Measurements from ENCODE around the gene PDIA5.

The PDIA5 gene

DNA sequence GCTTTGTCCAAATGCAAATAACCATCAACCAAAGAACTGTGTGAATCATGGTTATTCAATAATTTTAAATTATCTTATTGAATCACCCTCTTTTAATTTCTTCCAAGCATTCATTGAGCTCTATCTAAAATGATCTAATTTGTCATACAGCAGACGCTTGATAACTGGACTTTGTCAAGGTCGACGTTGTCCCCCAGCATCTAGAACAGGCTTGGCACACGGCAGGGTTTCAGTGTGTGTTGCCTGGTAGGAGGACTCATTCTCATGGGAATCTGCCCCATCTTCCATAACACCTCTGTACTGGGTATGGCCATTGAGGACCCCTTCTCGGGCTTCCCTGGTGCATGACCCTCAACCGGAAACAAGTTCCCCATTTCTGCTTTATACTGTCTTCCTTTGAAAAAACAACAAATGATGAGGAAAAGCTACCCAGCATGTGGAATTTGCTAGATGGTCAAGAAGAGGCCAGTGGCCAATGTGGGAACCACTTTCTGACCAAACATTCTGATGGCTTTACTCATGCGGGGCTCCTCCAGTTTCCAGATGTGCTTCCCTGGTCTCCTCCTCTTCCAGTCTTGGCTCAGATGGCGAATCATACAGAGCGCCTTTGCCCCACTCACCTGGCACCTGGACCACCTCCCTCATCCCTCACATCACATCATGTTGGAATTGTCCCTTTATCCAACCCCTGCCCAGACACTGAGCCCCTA lies 93.3 kb downstream of the PDIA5 start:
- DNase-seq (ENCODE audit: insufficient read length, low spot score) (no peak), FAIRE-seq (no peak)

DNA sequence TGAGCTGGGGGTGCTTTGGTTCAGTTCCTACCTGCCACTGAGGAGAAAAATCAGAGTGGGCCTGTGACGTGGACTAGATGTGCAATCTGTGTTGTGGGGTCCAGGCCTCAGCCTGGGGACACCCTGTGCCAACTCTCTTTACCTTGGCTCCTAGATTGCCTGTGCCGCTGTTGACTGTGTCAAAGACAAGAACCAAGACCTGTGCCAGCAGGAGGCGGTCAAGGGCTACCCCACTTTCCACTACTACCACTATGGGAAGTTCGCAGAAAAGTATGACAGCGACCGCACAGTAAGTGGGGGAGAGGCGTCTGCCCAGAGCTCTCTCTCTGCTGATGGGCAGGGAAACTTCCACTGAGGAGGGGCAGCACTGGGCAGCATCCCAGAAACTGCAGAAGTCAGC lies 94.3 kb downstream of the PDIA5 start:
- DNase-seq (ENCODE audit: insufficient read length, low spot score) (no peak), FAIRE-seq (no peak)

DNA sequence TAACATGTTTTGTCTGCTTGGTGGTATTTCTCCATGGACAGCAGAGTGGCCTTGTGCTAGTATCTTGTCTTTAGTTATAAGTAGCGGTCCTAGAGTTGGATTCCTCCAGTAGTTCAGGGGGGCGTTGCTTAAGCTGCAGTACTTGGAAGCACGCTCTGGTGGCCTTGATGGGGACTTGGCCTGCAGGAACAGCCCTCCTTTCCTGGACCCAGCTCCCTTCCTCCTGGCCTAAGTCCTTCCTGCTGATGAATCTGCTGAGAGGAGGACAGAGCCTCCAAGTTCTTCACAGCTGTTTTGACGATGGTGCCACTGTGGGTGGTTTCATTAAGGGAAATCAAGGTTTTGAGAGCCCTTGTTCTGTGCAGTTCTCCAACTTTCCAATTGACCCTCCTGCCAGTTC lies 96.3 kb downstream of the PDIA5 start:
- DNase-seq (ENCODE audit: insufficient read length, low spot score) (no peak), FAIRE-seq (no peak)

DNA sequence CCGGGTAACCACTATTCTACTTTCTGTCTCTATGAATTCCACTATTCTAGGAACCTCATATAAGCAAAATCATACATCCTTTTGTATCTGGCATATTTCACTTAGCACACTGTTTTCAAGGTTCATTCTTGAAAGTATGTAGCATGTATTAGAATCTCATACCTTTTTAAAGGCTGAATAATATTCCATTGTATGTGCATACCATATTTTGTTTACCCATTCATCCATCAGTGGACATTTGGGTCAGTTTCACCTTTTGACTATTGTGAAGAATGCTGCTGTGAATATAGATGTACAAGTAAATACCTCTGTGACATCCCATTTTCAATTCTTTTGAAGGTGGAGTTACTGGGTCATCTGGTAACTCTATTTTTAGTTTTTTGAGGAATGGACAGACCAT lies 98.3 kb downstream of the PDIA5 start:
- FAIRE-seq: no peak
- no peak for DNase-seq (ENCODE audit: insufficient read length, low spot score)

DNA sequence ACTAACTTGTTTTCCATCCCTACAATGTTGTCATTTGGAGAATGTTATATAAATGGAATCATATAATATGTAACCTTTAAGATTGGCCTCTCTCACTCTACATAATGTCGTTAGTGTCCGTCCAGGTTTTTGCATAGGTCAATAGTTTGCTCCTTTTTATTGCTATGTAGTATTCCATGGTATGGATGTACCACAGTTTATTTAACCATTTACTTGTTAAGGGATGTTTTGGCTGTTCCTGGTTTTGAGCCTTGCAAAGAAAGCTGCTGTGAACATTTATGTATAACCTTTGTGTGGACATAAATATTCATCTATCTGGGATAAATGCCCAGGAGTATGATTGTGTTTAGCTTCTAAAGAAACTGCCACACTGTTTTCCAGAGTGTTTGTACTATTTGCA lies 100.9 kb downstream of the PDIA5 start:
- DNase-seq (ENCODE audit: insufficient read length, low spot score) (no peak), FAIRE-seq (no peak)

DNA sequence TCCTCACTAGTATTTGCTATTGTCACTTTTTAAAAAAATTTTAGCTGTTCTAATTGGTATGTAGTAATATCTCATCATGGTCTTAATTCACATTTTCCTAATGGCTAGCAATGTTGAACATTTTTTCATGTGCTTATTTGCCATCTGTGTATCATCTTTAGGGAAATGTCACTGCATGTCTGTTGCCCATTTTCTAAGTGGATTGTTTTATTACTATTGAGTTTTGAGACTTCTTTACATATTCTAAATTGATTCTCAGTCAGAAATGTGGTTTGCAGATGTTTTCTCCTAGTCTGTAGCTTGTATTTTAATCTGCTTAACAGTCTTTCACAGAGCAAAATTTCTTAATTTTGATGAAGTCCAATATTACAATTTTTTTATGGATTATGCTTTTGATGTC lies 101.3 kb downstream of the PDIA5 start:
- FAIRE-seq (no peak), DNase-seq (ENCODE audit: insufficient read length, low spot score) (no peak)

DNA sequence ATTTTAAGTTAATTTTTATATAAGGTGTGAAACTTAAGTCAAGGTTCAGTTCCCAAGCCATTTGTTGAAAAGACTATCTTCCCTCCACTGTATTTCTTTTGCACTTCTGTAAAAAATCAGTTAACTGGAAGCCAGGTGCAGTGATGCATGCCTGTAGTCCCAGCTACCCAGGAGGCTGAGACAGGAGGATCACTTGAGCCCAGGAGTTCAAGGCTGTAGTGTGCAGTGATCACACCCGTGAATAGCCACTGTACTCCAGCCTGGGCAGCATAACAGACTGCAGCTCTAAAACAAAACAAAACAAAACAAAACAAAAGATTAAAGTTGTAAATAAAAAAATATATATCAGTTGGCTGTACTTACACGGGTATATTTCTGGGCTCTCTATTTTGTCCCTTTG lies 101.8 kb downstream of the PDIA5 start:
- DNase-seq (ENCODE audit: insufficient read length, low spot score) (no peak), FAIRE-seq (no peak)

DNA sequence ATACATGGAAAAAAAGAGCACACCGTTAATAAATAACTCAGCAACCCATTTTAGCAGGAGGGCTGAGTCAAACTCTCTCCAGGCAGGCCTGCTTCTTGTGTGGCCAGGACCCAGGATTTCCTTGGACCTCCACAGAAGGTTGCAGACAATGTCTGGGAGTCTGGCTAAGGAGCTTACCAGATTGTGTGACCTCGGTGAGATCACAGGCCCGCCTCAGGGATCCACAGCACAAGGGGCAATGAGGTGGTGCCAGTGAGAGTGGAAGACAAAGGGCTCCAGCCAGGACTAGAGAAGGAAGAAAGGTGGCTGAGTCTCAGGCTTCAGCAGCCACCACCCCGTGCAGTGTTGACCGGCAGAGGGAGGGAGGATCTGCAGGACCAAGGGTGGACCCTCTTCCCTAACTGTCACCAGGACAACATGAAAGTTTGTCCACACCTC lies 102.7 kb downstream of the PDIA5 start:
- FAIRE-seq (no peak), DNase-seq (ENCODE audit: insufficient read length, low spot score) (no peak)

DNA sequence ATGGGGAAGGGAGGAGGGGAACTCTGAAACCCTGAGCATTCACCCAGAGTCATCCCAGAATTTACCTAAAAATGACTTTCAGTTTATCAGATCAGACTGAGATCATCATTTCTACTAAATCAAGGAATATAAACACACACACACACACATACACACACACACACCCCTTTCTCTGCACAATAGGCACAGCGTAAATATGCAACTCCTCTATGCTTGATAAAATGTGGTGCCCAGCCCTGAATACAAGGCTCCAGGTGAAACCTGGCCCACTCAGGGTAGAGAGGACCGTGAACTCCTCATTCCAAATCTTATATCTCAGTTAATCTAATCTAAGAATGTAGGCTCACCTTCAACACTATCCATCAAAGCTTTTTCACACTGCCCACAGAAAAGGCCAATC lies 103.1 kb downstream of the PDIA5 start:
- no peak for FAIRE-seq

DNA sequence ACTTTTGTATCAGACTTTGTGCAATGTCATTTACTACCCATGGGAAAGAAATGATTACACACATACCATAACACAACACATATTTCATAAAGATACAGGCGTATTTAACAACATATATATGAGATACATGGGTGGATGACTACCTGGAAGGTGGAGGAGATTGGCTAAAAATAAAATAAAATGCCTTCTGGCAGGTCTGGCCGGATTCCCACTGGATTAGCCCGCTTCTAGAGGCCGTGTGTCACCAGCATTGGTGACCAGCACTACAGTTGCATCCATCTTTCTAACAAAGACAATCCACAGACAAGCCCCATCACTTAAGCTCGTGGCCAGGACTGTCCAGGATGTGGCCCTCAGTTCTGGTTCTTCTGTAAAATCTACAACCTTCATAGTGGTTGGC lies 114.0 kb downstream of the PDIA5 start:
- FAIRE-seq (no peak), DNase-seq (ENCODE audit: insufficient read length, low spot score) (no peak)

More for the DNA sequence above, 103.1 kb downstream of the PDIA5 start:
- DNase-seq (ENCODE audit: insufficient read length, low spot score): no peak

DNA sequence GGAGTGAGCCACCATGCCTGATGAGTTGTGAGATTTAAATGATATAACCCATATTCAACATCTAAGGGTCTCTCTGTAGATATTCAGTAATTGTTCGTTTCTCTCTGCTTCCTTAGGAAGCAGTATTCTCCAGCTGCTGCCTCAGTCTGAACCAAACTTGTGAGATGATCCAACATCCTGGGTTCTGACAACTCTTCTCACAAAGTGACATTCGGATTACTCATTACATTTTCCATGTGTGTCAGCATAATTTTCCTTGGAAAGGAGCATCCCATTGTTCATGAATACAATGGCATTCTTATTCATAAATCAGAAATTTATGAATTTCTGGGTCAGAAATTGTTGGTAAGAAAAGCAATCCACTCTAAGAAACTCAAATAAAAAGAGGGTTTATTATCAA lies 119.9 kb downstream of the PDIA5 start:
- DNase-seq (ENCODE audit: insufficient read length, low spot score) (no peak), FAIRE-seq (no peak)

DNA sequence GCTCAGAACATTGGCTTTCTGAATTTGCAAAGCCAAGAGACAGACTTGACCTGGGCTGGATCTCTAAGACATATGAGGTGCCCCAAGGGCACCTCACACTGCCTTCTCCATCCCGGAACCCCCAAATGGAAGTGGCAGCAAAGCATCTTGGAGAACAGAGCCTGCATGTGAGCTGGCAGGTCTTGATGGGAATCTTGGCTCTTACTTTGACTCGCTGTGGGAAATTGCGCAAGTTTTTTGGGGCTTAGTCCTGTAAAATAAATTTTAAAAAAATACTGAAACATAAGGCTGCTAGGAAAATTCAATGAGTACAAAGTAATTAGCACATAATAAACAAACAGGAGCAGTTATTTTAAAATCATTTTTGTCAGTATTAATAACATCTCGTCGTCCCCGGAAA lies 121.2 kb downstream of the PDIA5 start:
- FAIRE-seq (no peak), DNase-seq (ENCODE audit: insufficient read length, low spot score) (no peak)

DNA sequence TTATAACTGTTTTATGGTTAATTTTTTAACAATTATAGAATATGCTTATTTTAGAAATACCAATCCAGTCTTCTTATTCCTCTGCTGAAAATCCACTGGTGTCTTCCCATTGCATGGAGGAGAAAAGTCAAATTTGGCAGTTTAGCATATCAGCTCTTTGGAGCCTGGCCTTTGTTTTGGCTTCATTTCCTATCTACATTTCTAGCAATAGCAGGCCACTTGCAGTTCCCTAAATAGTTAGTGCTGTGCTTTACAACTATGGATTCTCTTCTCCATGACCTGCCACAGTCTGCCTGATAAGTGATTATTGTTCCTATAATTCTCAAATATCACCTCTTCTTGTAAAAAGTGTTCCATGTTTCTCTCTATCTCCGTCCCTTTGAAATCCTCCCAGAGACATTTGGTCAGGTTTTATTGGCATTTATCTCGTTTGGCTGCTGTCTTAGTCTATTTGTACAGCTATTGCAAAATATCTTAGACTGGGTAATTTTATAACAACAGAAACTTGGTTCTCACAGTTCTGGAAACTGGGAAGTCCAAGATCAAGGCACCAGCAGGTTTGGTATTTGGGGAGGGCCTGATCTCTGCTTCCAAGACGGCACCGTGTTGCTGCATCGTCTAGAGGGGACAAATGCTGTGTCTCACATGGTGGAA lies 126.8 kb downstream of the PDIA5 start:
- FAIRE-seq: no peak
- no peak for DNase-seq (ENCODE audit: insufficient read length, low spot score)

DNA sequence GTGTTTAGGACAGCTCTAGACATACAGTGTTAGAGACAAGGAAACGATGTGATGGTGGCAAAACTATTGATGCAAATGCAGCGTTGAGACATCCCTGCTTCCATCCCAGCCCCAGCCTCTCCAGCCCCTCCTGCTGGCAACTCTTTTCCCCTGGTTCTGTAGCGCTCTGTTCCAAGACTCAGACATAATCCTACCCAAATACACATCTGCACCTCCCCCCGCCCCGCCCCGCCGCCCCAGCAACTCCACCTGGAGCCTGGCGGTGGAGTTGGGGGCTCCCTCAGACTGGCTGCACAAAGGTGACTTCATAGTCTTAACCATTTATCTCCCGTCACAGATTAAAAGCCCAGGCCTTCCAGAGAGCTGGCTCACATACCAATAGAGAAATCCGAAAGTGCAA lies 127.7 kb downstream of the PDIA5 start:
- FAIRE-seq (no peak), DNase-seq (ENCODE audit: insufficient read length, low spot score) (no peak)

DNA sequence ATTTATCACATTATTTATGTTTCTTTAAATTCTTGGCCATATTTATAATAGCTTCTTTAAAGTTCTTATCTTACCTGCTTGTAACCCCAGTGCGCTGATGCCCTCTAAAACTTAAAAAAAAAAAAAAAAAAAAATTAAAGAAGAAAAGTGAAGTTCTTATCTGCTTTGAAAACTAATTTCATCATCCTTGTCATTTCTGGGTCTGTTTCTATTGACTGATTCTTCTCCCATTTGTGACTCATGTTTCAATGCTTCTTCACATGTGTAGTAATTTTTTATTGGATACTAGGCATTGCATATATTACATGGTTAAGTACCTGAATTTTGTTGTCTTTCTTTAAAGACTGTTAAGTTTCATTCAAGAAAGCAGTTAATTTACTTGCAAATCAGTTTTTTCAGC lies 131.5 kb downstream of the PDIA5 start:
- FAIRE-seq (no peak), DNase-seq (ENCODE audit: insufficient read length, low spot score) (no peak)

DNA sequence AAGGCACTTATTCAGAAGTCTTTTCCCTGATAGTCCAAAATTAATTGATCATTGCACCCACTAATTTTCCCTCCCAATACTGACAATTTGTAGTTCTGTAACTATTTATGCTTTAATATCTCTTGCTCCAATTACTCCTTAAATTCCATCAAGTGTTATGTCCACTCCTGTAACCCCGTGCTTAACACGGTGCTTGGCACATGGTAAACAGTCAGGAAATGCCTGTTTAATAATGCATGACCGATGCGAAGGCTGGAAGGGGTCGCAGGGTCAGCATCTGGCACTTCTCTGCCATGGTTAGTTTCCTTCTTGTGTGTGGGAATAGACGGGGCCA lies 134.4 kb downstream of the PDIA5 start:
- DNase-seq (ENCODE audit: insufficient read length, low spot score): no peak
- no peak for FAIRE-seq

DNA sequence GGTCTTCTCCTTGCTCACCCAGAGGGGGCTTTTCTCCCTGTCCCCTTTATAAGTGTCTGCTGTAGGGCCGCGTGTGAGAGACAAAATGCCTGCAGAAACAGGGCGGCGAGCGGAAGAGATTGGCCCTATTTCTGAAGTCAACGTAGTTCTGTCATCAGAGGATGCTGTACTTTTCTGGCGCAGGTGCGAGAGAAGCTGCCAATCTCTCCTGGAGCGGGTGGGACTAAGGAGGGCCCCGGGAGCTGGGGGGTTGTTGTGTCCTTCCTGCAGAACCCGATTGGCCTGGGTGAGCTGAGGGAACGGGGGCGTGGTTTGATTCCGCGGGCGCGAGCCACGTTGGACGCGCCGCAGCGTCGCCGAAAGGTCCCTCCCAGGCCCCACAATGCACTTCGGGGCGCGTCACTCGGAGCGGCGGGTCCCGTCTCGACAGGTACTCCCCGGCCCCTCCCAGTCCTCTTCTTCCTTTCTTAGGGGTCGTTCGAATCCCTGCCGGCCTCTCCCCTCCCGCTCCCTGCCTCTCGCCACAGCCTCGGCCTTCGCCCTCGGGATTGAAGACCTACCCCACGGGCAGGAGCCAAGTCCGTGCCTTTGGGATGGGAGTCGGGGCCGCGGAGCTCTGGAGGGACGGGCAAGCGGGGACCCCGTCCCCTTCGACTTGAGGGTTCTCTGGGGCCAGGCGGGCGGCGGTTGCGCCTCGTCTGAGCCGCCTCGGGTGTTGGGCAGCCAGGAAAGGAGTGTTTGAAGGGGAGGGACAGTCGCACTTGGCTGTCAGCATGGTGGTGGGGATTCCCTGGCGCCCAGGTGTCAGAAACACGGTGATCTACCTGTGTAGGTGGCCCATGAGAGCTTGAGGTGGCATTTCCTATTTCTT lies 135.0 kb downstream of the PDIA5 start, which contains the start of gene SEC22A:
SEC22A (plus strand) TSS at position 387 of the 871 bp plus-strand sequence. CDS start 7,275 bp downstream, outside the sequence.
- FAIRE-seq (peak; percentile 97), DNase-seq (ENCODE audit: insufficient read length, low spot score) (peak; percentile 85)

DNA sequence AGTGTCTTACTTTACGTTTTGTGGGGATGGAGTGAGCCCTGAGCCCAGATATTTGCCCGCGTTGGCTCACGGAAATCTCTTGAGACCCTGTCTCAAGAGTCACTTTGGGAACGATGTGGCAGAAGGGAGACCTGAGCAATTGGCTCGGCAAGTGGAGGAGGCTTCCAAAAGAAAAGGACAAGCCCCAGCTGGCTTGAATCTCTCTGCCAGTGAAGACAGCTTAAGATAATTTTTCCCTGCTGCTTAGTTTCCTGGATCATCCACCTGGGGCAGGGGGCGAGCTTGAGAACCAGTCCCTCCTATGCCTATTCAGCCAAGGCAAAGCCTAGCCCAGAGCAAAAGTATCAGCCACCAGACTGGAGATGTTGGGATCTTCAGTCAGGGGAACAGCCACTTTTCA lies 135.6 kb downstream of the PDIA5 start:
- DNase-seq (ENCODE audit: insufficient read length, low spot score): no peak
- no peak for FAIRE-seq
